ENCODE results near the gene CCDC85C. TPM values are rescaled to one million over a fixed set of nuclear protein-coding genes. Genes with fewer than 3 reads are reported as not detected.

Gene CCDC85C
- total RNA-seq, 1 experiment from 2014 or later: 42.3 TPM

DNA sequence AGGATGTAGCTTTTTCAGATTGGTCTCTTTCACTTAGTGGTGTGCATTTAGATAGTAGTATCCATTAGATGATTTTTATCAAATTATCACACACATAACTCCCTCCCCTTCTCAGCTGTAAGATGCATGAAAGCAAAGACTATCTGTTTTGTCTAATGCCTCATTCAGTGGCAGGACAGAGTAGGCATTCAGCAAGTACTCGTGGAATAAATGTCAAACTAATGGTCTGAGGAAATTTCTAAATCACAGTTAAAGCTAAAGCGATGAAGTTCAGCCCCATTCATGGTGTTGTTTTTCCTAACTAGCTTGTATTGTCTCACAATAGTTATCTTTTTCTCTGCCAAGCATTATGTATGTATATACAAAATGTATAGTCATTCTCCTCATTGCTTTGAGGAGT lies 106.7 kb downstream of the CCDC85C start:
- Histone ChIP-seq H3K9me2 (ENCODE audit: insufficient read depth) (no peaks in the 10 kb centered on the region), H3K9ac (ENCODE audit: low read length) (no peak overlapping the region), H3K27me3 (ENCODE audit: insufficient read depth, low read length) (no peaks in the 10 kb centered on the region), H2AFZ (ENCODE audit: low read depth, low read length, poor library complexity, severe bottlenecking) (no peak overlapping the region), H4K20me1 (ENCODE audit: insufficient read depth) (no peaks in the 10 kb centered on the region), H3K79me2 (ENCODE audit: insufficient read depth, low read length) (peaks cover 35% of the 10 kb centered on the region), H3K4me1 (ENCODE audit: control insufficient read depth in 1 of 2, insufficient read depth in 2 of 2, low read length in 2 of 2) (no peaks in the 10 kb centered on the region), H3K27ac (ENCODE audit: low read depth, low read length) (no peak overlapping the region), H3K36me3 (ENCODE audit: control insufficient read depth in 1 of 2, insufficient read depth in 2 of 2, low read length in 2 of 2) (peaks cover 43 to 65% of the 10 kb centered on the region in 2 experiments; a peak in 3 of 4 replicates), H3K4me3 (replicated peaks in 1 of 2; ENCODE audit: low read depth in 1 of 2, low read length in 2 of 2) (no peak overlapping the region), H3K4me2 (ENCODE audit: low read length) (no peak overlapping the region), H3K9me3 (ENCODE audit: control insufficient read depth in 1 of 2, insufficient read depth in 1 of 2, low read depth in 1 of 2, low read length in 2 of 2) (no peaks in the 10 kb centered on the region)
- ATAC-seq (no peak), DNase-seq (ENCODE audit: low read depth, low spot score) (no peak)
- ChIA-PET POLR2A (no interaction called here), RAD21 (ENCODE audit: low non-redundant PET in 1 of 2, low total read pairs in 2 of 2, uncharacterized antibody in 2 of 2, unreplicated experiment in 2 of 2) (no interaction called here), CTCF (no interaction called here)
- TF ChIP-seq ZFX (IDR thresholded peaks at IDR 0.05) (no peak), YY1 (IDR thresholded peaks at IDR 0.05; ENCODE audit: extremely low read depth, insufficient replicate concordance, low read depth, low read length) (no peak), ELF1 (IDR thresholded peaks at IDR 0.05; ENCODE audit: borderline replicate concordance, low read depth) (no peak), EGR1 (IDR thresholded peaks at IDR 0.05; ENCODE audit: low read depth) (no peak), ZNF274 (IDR thresholded peaks at IDR 0.05; ENCODE audit: low read depth, low read length) (no peak), FOSL1 (IDR thresholded peaks at IDR 0.05; ENCODE audit: low read depth) (no peak), SIN3A (IDR thresholded peaks at IDR 0.05; ENCODE audit: low read depth) (no peak), POLR2A (IDR thresholded peaks at IDR 0.05; ENCODE audit: borderline replicate concordance, extremely low read depth, insufficient read depth, insufficient read length) (no peak), SRF (IDR thresholded peaks at IDR 0.05; ENCODE audit: low read depth) (no peak), TCF7L2 (IDR thresholded peaks at IDR 0.05; ENCODE audit: borderline replicate concordance, extremely low read depth, insufficient read depth, insufficient read length) (no peak), JUND (IDR thresholded peaks at IDR 0.05) (no peak), CEBPB (IDR thresholded peaks at IDR 0.05; ENCODE audit: low read depth) (no peak), POLR2AphosphoS5 (IDR thresholded peaks at IDR 0.05; ENCODE audit: low read depth, low read length) (no peak), EZH2phosphoT487 (IDR thresholded peaks at IDR 0.05; ENCODE audit: borderline replicate concordance) (no peak), RAD21 (IDR thresholded peaks at IDR 0.05; ENCODE audit: low read depth) (no peak)
- TF ChIP-seq, protein P1, sequence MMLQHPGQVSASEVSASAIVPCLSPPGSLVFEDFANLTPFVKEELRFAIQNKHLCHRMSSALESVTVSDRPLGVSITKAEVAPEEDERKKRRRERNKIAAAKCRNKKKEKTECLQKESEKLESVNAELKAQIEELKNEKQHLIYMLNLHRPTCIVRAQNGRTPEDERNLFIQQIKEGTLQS (IDR thresholded peaks at IDR 0.05): no peak
- TF ChIP-seq, protein P2, sequence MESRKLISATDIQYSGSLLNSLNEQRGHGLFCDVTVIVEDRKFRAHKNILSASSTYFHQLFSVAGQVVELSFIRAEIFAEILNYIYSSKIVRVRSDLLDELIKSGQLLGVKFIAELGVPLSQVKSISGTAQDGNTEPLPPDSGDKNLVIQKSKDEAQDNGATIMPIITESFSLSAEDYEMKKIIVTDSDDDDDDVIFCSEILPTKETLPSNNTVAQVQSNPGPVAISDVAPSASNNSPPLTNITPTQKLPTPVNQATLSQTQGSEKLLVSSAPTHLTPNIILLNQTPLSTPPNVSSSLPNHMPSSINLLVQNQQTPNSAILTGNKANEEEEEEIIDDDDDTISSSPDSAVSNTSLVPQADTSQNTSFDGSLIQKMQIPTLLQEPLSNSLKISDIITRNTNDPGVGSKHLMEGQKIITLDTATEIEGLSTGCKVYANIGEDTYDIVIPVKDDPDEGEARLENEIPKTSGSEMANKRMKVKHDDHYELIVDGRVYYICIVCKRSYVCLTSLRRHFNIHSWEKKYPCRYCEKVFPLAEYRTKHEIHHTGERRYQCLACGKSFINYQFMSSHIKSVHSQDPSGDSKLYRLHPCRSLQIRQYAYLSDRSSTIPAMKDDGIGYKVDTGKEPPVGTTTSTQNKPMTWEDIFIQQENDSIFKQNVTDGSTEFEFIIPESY (IDR thresholded peaks at IDR 0.05; ENCODE audit: extremely low read depth, insufficient replicate concordance, low read length): no peak
- TF ChIP-seq, protein P3, sequence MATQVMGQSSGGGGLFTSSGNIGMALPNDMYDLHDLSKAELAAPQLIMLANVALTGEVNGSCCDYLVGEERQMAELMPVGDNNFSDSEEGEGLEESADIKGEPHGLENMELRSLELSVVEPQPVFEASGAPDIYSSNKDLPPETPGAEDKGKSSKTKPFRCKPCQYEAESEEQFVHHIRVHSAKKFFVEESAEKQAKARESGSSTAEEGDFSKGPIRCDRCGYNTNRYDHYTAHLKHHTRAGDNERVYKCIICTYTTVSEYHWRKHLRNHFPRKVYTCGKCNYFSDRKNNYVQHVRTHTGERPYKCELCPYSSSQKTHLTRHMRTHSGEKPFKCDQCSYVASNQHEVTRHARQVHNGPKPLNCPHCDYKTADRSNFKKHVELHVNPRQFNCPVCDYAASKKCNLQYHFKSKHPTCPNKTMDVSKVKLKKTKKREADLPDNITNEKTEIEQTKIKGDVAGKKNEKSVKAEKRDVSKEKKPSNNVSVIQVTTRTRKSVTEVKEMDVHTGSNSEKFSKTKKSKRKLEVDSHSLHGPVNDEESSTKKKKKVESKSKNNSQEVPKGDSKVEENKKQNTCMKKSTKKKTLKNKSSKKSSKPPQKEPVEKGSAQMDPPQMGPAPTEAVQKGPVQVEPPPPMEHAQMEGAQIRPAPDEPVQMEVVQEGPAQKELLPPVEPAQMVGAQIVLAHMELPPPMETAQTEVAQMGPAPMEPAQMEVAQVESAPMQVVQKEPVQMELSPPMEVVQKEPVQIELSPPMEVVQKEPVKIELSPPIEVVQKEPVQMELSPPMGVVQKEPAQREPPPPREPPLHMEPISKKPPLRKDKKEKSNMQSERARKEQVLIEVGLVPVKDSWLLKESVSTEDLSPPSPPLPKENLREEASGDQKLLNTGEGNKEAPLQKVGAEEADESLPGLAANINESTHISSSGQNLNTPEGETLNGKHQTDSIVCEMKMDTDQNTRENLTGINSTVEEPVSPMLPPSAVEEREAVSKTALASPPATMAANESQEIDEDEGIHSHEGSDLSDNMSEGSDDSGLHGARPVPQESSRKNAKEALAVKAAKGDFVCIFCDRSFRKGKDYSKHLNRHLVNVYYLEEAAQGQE (IDR thresholded peaks at IDR 0.05; ENCODE audit: low read depth): no peak
- TF ChIP-seq, protein P4, sequence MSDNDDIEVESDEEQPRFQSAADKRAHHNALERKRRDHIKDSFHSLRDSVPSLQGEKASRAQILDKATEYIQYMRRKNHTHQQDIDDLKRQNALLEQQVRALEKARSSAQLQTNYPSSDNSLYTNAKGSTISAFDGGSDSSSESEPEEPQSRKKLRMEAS (IDR thresholded peaks at IDR 0.05): no peak
- TF ChIP-seq, protein P5, sequence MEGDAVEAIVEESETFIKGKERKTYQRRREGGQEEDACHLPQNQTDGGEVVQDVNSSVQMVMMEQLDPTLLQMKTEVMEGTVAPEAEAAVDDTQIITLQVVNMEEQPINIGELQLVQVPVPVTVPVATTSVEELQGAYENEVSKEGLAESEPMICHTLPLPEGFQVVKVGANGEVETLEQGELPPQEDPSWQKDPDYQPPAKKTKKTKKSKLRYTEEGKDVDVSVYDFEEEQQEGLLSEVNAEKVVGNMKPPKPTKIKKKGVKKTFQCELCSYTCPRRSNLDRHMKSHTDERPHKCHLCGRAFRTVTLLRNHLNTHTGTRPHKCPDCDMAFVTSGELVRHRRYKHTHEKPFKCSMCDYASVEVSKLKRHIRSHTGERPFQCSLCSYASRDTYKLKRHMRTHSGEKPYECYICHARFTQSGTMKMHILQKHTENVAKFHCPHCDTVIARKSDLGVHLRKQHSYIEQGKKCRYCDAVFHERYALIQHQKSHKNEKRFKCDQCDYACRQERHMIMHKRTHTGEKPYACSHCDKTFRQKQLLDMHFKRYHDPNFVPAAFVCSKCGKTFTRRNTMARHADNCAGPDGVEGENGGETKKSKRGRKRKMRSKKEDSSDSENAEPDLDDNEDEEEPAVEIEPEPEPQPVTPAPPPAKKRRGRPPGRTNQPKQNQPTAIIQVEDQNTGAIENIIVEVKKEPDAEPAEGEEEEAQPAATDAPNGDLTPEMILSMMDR (IDR thresholded peaks at IDR 0.05 in 2 of 3, conservative IDR thresholded peaks at IDR 0.05 in 1 of 3; ENCODE audit: borderline replicate concordance in 1 of 3, insufficient read depth in 1 of 3, low read depth in 2 of 3, low read length in 2 of 3): no peak
- intact Hi-C loops (cut with micrococcal nuclease): no loop called here
- BruUV-seq (replicated peaks): no TSS peak

Data from HCT116 (cell line).